Endothelial cell of umbilical vein (primary cell): Measurements from ENCODE around the gene IL15. TPM values are rescaled to one million over a fixed set of nuclear protein-coding genes. Genes with fewer than 3 reads are reported as not detected.
A peak's percentile ranks its signal among the peaks of the same experiment; 100 is the strongest.
"Not testable (repeated sequence)": the region's sequence is repeated elsewhere in the genome, so short reads cannot be mapped to it uniquely, and the experiment has no call there.

Experiments
- BruUV-seq: library from RNA; stranded (reverse); fragments of 400-500 nt; replicated peaks from 2 replicates; lab custom pipeline; 2021; lab: Mats Ljungman, UMichigan
- CTCF ChIA-PET: fragments of 300-600, 350-600 bp; sonication (Branson Sonifier 250); formaldehyde crosslinking; loops from one replicate; lab custom pipeline; 2021; ENCODE audit warnings: antibody characterized with exemption, inconsistent platforms; lab: Charles Lee
- POLR2A ChIA-PET: fragments of 300-600, 350-600 bp; sonication (Branson Sonifier 250); formaldehyde crosslinking; loops from one replicate; lab custom pipeline; 2021; ENCODE audit warnings: antibody characterized with exemption, inconsistent platforms; lab: Charles Lee
- DNase-seq: peaks from one replicate; pipeline ENCODE4 v3.0.0-alpha.2; 2011; ENCODE audit warnings: low read depth, low spot score
- FAIRE-seq: peaks from 2 replicates; lab custom pipeline; 2011; peaks lifted over from hg19 to GRCh38; lab: Jason Lieb, UNC
- H2AFZ ChIP-seq: 2 replicates; pipeline ENCODE4 v1.6.0; 2012; ENCODE audit warnings: low read depth, low read length, control low read depth, inconsistent platforms
- H3K27ac ChIP-seq: 2 replicates; pipeline ENCODE4 v1.5.1; 2011; ENCODE audit warnings: low read depth, mild to moderate bottlenecking, control low read depth, low read length, moderate library complexity; ENCODE audit not compliant: insufficient read depth
- H3K27me3 ChIP-seq, 2 experiments: 2 replicates each; pipeline versions ENCODE4 v1.6.0 to v1.6.1; 2011; ENCODE audit warnings: low read length in 2 of 2, mixed read lengths in 1 of 2; ENCODE audit not compliant: control insufficient read depth in 2 of 2, insufficient read depth in 2 of 2
- H3K36me3 ChIP-seq, 2 experiments: 2 replicates in 1 of 2; 3 replicates in 1 of 2; pipeline ENCODE4 v1.5.1; 2011; ENCODE audit warnings: low read length in 2 of 2, mild to moderate bottlenecking in 1 of 2, moderate library complexity in 1 of 2; ENCODE audit not compliant: control insufficient read depth in 2 of 2, insufficient read depth in 2 of 2; ENCODE audit errors: extremely low read depth in 1 of 2
- H3K4me1 ChIP-seq: 3 replicates; pipeline ENCODE4 v1.5.1; 2011; ENCODE audit warnings: mild to moderate bottlenecking, low read length; ENCODE audit not compliant: control insufficient read depth, insufficient read depth; ENCODE audit errors: extremely low read depth
- H3K4me2 ChIP-seq: 2 replicates; pipeline ENCODE4 v1.6.1; 2011; ENCODE audit warnings: low read length, control low read depth, mixed read lengths; ENCODE audit not compliant: insufficient read depth
- H3K4me3 ChIP-seq, 3 experiments: fragments of 200-600 bp in 1 of 3; sonication (generic), shearing (Covaris generic) in 1 of 3; replicated peaks in 1 of 3; 2 replicates each; pipeline ENCODE4 v1.5.1; 2011 to 2016; ENCODE audit warnings: control low read depth in 3 of 3, low read length in 3 of 3, mild to moderate bottlenecking in 2 of 3, inconsistent platforms in 1 of 3, low read depth in 1 of 3, moderate library complexity in 1 of 3; ENCODE audit not compliant: insufficient read depth in 1 of 3
- H3K79me2 ChIP-seq: 2 replicates; pipeline ENCODE4 v1.6.0; 2012; ENCODE audit warnings: low read length, inconsistent platforms; ENCODE audit not compliant: control insufficient read depth, insufficient read depth
- H3K9ac ChIP-seq: replicated peaks from 2 replicates; pipeline ENCODE3; 2011; ENCODE audit warnings: low read length, control low read depth; ENCODE audit not compliant: insufficient read depth; ENCODE audit errors: extremely low read depth
- H3K9me1 ChIP-seq: replicated peaks from 3 replicates; pipeline ENCODE4 v1.6.0; 2011; ENCODE audit warnings: mild to moderate bottlenecking, low read length; ENCODE audit not compliant: control insufficient read depth, insufficient read depth; ENCODE audit errors: extremely low read depth
- H3K9me3 ChIP-seq: replicated peaks from 2 replicates; pipeline ENCODE4 v1.5.1; 2012; ENCODE audit warnings: low read length, inconsistent platforms; ENCODE audit not compliant: control insufficient read depth, insufficient read depth
- H4K20me1 ChIP-seq: replicated peaks from 2 replicates; pipeline ENCODE3; 2011; ENCODE audit warnings: mild to moderate bottlenecking, low read length; ENCODE audit not compliant: control insufficient read depth, insufficient read depth; ENCODE audit errors: extremely low read depth
- CTCF ChIP-seq, 2 donors: IDR thresholded peaks; 1 replicate in 1 of 2; 2 replicates in 1 of 2; pipeline ENCODE4 v1.5.1; 2011; ENCODE audit warnings: low read length in 2 of 2, mild to moderate bottlenecking in 2 of 2, moderate library complexity in 2 of 2, control low read depth in 1 of 2, inconsistent platforms in 1 of 2, low read depth in 1 of 2; ENCODE audit not compliant: insufficient read depth in 1 of 2; ENCODE audit errors: extremely low read depth in 1 of 2
- EZH2 ChIP-seq: IDR thresholded peaks from 2 replicates; pipeline ENCODE4 v1.6.1; 2012; ENCODE audit warnings: borderline replicate concordance, low read depth, mild to moderate bottlenecking, moderate library complexity, low read length, inconsistent platforms; ENCODE audit not compliant: severe bottlenecking
- FOS ChIP-seq: IDR thresholded peaks from 2 replicates; pipeline ENCODE4 v1.6.1; 2011; ENCODE audit warnings: mild to moderate bottlenecking, low read length, moderate library complexity, borderline replicate concordance; ENCODE audit not compliant: insufficient read depth
- GATA2 ChIP-seq: IDR thresholded peaks from 2 replicates; pipeline ENCODE4 v1.7.0; 2011; ENCODE audit warnings: low read depth, mild to moderate bottlenecking, moderate library complexity, mixed read lengths, low read length; ENCODE audit not compliant: insufficient read length, insufficient read depth
- JUN ChIP-seq: IDR thresholded peaks from 2 replicates; pipeline ENCODE4 v1.6.1; 2011; ENCODE audit warnings: borderline replicate concordance, low read depth; ENCODE audit not compliant: insufficient read length, insufficient read depth
- MAX ChIP-seq: IDR thresholded peaks from 2 replicates; pipeline ENCODE4 v1.6.1; 2011; ENCODE audit not compliant: insufficient read depth, insufficient read length
- MYC ChIP-seq: IDR thresholded peaks from one replicate; pipeline ENCODE4 v1.6.1; 2011; ENCODE audit warnings: mild to moderate bottlenecking, low read depth, low read length
- POLR2A ChIP-seq: IDR thresholded peaks from 2 replicates; pipeline ENCODE4 v1.6.1; 2012; ENCODE audit warnings: low read depth, mild to moderate bottlenecking, control low read depth, low read length
- POLR2AphosphoS5 ChIP-seq: IDR thresholded peaks from 2 replicates; pipeline ENCODE4 v1.6.1; 2012; ENCODE audit warnings: low read depth, mild to moderate bottlenecking, control low read depth, low read length, moderate library complexity; ENCODE audit not compliant: insufficient read depth
- dilution Hi-C: fragments of 300-500 bp; cut with MboI; formaldehyde crosslinking; loops from one replicate; pipeline ENCODE4 v1.15.0; 2019; ENCODE audit warnings: low sequenced_read_pairs; ENCODE audit not compliant: extremely low pct_ligation_motif_present
- intact Hi-C: fragments of 100-400 bp; cut with micrococcal nuclease; formaldehyde crosslinking; loops from one replicate; pipeline ENCODE4 v1.10.0; 2022
- polyA plus RNA-seq, 4 experiments: library from polyadenylated mRNA; depleted of rRNA in 3 of 4; stranded (reverse) in 3 of 4; unstranded in 1 of 4; fragments of >200 nt; gene quantifications; 2 replicates each; pipeline versions ENCODE4 v1.2.1 to v1.2.3, GENCODE V29; 2011 to 2012; ENCODE audit warnings: missing spikeins in 1 of 4
- total RNA-seq: library from RNA; stranded (reverse); gene quantifications from 2 replicates; pipeline ENCODE4 v1.2.3, GENCODE V29; 2021

Gene IL15
- total and polyA plus RNA-seq, 2 donors (not counting 3 experiments of a cell fraction or from before 2014, with no cell fraction given) = 3.0 to 3.1 TPM

- POLR2A ChIA-PET = no interaction called here
- no peaks in the 10 kb centered on the region for H3K27me3 ChIP-seq
- no peaks in the 10 kb centered on the region for H4K20me1 ChIP-seq
- TF ChIP-seq POLR2AphosphoS5 (no peak), POLR2A (no peak), EZH2 (no peak), JUN (no peak), MAX (no peak), MYC (no peak), FOS (no peak), GATA2 (no peak), CTCF (IDR thresholded peaks at IDR 0.05; ENCODE audit: extremely low read depth in 1 of 2, insufficient read depth in 1 of 2, low read depth in 1 of 2, low read length in 2 of 2) (no peak)
- peaks cover 23% of the 10 kb centered on the region for H3K4me1 ChIP-seq
- DNase-seq = peak; percentile 79
- no peaks in the 10 kb centered on the region for H3K9me1 ChIP-seq
- peak overlapping the region; percentile 67 for H3K4me2 ChIP-seq
- no peaks in the 10 kb centered on the region for H3K79me2 ChIP-seq
- dilution Hi-C loops = no loop called here
- BruUV-seq = no TSS peak
- peak; percentile 21 for FAIRE-seq
- intact Hi-C loops = loop anchor here (1.0 to 5.0 kb wide), 3 partner anchors 75 to 404 kb away; no protein-coding TSS in a partner anchor
- H3K9ac ChIP-seq = no peak overlapping the region
- H3K4me3 ChIP-seq = no peak overlapping the region
- CTCF ChIA-PET = interaction anchor here (1.1 kb wide), 1 partner anchor 341 kb away, joined by 4 read pairs; no protein-coding TSS in a partner anchor
- H3K36me3 ChIP-seq = no peaks in the 10 kb centered on the region
- no peaks in the 10 kb centered on the region for H3K9me3 ChIP-seq
- H2AFZ ChIP-seq = no peak overlapping the region
- H3K27ac ChIP-seq = no peak overlapping the region
These were observed 50.5 kb downstream of the IL15 start for GRCh38 chr4:141686879-141687278.

- H3K4me3 ChIP-seq, H3K27ac ChIP-seq, dilution Hi-C loops, FAIRE-seq, H3K79me2 ChIP-seq, H2AFZ ChIP-seq, H3K9me1 ChIP-seq, DNase-seq, H3K4me2 ChIP-seq, H3K9me3 ChIP-seq, H3K27me3 ChIP-seq, H4K20me1 ChIP-seq, H3K9ac ChIP-seq, H3K36me3 ChIP-seq, POLR2A ChIA-PET, BruUV-seq: not testable (repeated sequence)
- intact Hi-C loops = loop anchor here (5.0 kb wide), 2 partner anchors 72 to 343 kb away; no protein-coding TSS in a partner anchor
- H3K4me1 ChIP-seq = peaks cover 17% of the 10 kb centered on the region
- CTCF ChIA-PET = interaction anchor here (1.0 kb wide), 1 partner anchor 14 kb away, joined by 4 read pairs; no protein-coding TSS in a partner anchor
These were observed 53.4 kb downstream of the IL15 start for GRCh38 chr4:141689726-141690296.
